ENCODE measurements around the gene PCGF2. TPM values are rescaled to one million over a fixed set of nuclear protein-coding genes. Genes with fewer than 3 reads are reported as not detected.

Gene PCGF2
- total and polyA plus RNA-seq, 9 of the 15 experiments (the other 6 are each of a cell fraction or from before 2014, with no cell fraction given): 1.3 to 33.4 (median 7.0) TPM

DNA sequence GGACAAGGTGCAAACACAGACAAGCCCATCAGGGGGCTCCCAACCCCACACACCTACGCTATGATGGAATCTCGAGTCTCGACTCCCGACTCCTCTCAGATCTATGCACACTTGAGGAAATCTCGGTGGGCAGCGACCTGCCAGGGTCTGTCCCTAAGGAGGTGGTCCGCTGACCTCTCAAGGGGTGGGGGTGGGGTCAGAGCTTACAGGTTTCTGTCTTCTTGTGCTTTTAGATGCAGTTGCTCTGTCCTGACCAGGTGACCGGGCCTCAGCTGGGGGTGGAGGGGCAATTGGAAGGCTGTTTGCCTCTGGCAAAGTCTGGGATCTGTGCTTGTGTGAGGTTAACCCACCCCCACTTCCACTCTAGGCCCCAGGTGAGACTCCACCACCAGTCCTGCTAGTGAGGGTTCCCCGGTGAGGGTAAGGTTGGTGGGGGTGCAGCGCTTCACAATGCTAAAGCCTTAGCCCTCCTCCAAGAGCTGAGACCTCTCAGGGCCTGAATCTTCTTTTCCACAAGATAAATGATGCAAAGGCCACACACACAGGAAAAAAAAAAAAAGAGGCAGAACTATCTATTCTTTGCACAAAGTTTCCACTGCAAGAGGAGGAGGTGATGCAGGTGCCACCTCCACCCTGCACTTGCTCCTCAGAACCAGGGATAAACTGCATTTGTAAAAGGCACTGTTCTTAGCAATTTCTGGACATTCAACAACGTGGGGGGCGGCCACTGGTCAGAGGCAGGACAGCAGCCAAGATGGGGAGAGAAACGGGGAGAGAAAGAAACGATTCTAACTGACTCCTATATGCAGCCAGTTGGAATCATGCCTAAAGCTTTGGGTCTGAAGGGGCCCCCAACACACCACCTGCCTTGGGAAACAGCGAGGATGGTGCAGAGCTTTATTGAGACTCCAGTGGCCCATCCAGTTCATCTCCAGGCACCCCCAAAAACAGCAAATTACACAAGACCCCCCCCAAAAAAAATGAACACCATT, 13.9 kb downstream of the PCGF2 start:
- Histone ChIP-seq H3K9ac (ENCODE audit: insufficient read depth in 1 of 2, low read depth in 2 of 2, low read length in 2 of 2) (peak overlapping the region in 1 of 2 experiments; percentile 14; a peak in 1 of 4 replicates), H3K4me2 (ENCODE audit: insufficient read depth, low read length) (no peak overlapping the region), H3K4me3 (no peak overlapping the region), H3K27me3 (ENCODE audit: control insufficient read depth in 2 of 2, insufficient read depth in 2 of 2, low read length in 2 of 2) (no peaks in the 10 kb centered on the region), H3K27ac (ENCODE audit: extremely low read depth, low read depth, low read length) (no peak overlapping the region), H3K36me3 (ENCODE audit: control insufficient read depth, insufficient read depth, low read length) (peaks cover 69% of the 10 kb centered on the region; the same call in 2 of the 3 replicates), H3K9me3 (replicated peaks; ENCODE audit: control insufficient read depth, insufficient read depth, low read depth, low read length) (no peaks in the 10 kb centered on the region), H3K9me1 (ENCODE audit: control insufficient read depth, insufficient read depth, low read length) (peaks cover 3% of the 10 kb centered on the region), H3K79me2 (ENCODE audit: control insufficient read depth, insufficient read depth, low read length) (peaks cover 24% of the 10 kb centered on the region), H3K4me1 (replicated peaks in 1 of 2; ENCODE audit: control insufficient read depth in 2 of 2, insufficient read depth in 2 of 2, low read length in 2 of 2) (peaks cover 26 to 62% of the 10 kb centered on the region in 2 experiments), H2AFZ (ENCODE audit: low read depth, low read length) (no peak overlapping the region), H4K20me1 (replicated peaks; ENCODE audit: control insufficient read depth, insufficient read depth, low read length) (0 out of 2 replicates have a peak, but pooled peaks cover 3% of the 10 kb centered on the region)
- no peak for FAIRE-seq
- in situ Hi-C loops (cut with MboI): loop anchor here (5.0 kb wide), 1 partner anchor 57 kb away; no protein-coding TSS in a partner anchor
- CTCF ChIA-PET (ENCODE audit: low intra/inter-chr PET ratio): interaction anchor here (0.8 to 3.0 kb wide), 4 partner anchors 58 to 418 kb away, joined by 5 to 25 read pairs (median 6); no protein-coding TSS in a partner anchor
- peak; percentile 48 for ATAC-seq
- BruUV-seq (replicated peaks): TSS peak; percentile 45
- peak; percentile 23; the same call in 1 of the 2 replicates for TF ChIP-seq POLR2A (conservative IDR thresholded peaks at IDR 0.05)
- TF ChIP-seq FOXK1 (CRISPR knock-in tag; IDR thresholded peaks at IDR 0.05; ENCODE audit: borderline replicate concordance): no peak
- TF ChIP-seq, protein P1, sequence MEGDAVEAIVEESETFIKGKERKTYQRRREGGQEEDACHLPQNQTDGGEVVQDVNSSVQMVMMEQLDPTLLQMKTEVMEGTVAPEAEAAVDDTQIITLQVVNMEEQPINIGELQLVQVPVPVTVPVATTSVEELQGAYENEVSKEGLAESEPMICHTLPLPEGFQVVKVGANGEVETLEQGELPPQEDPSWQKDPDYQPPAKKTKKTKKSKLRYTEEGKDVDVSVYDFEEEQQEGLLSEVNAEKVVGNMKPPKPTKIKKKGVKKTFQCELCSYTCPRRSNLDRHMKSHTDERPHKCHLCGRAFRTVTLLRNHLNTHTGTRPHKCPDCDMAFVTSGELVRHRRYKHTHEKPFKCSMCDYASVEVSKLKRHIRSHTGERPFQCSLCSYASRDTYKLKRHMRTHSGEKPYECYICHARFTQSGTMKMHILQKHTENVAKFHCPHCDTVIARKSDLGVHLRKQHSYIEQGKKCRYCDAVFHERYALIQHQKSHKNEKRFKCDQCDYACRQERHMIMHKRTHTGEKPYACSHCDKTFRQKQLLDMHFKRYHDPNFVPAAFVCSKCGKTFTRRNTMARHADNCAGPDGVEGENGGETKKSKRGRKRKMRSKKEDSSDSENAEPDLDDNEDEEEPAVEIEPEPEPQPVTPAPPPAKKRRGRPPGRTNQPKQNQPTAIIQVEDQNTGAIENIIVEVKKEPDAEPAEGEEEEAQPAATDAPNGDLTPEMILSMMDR (IDR thresholded peaks at IDR 0.05 in 2 of 3, conservative IDR thresholded peaks at IDR 0.05 in 1 of 3; ENCODE audit: insufficient read depth in 2 of 3, low read depth in 1 of 3, low read length in 3 of 3): peak; percentile 54 to 58 (median 56)
- TF ChIP-seq SMC3 (conservative IDR thresholded peaks at IDR 0.05; ENCODE audit: insufficient read depth, low read depth, low read length): 0 out of 2 replicates have a peak, but pooled peaks have one; percentile 26
- peak in 1 of 2 experiments; percentile 37; a peak in 2 of 4 replicates for TF ChIP-seq RAD21 (CRISPR knock-in tag; conservative IDR thresholded peaks at IDR 0.05 in 1 of 2, IDR thresholded peaks at IDR 0.05 in 1 of 2)
- 0 out of 4 replicates have a peak, but pooled peaks of 1 of the 2 experiments have one; percentile 12 for TF ChIP-seq RCOR1 (IDR thresholded peaks at IDR 0.05; ENCODE audit: borderline replicate concordance in 1 of 2, low read depth in 2 of 2, low read length in 2 of 2)
- TF ChIP-seq, protein P2, sequence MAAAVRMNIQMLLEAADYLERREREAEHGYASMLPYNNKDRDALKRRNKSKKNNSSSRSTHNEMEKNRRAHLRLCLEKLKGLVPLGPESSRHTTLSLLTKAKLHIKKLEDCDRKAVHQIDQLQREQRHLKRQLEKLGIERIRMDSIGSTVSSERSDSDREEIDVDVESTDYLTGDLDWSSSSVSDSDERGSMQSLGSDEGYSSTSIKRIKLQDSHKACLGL (CRISPR knock-in tag; IDR thresholded peaks at IDR 0.05; ENCODE audit: borderline replicate concordance, poor library complexity, severe bottlenecking): no peak
- TF ChIP-seq ZNF263 (CRISPR knock-in tag; IDR thresholded peaks at IDR 0.05; ENCODE audit: borderline replicate concordance): no peak
- 0 out of 2 replicates have a peak, but pooled peaks have one; percentile 25 for TF ChIP-seq EGR1 (conservative IDR thresholded peaks at IDR 0.05)
- TF ChIP-seq, protein P3, sequence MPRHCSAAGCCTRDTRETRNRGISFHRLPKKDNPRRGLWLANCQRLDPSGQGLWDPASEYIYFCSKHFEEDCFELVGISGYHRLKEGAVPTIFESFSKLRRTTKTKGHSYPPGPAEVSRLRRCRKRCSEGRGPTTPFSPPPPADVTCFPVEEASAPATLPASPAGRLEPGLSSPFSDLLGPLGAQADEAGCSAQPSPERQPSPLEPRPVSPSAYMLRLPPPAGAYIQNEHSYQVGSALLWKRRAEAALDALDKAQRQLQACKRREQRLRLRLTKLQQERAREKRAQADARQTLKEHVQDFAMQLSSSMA (CRISPR knock-in tag; IDR thresholded peaks at IDR 0.05): no peak
- TF ChIP-seq, protein P4, sequence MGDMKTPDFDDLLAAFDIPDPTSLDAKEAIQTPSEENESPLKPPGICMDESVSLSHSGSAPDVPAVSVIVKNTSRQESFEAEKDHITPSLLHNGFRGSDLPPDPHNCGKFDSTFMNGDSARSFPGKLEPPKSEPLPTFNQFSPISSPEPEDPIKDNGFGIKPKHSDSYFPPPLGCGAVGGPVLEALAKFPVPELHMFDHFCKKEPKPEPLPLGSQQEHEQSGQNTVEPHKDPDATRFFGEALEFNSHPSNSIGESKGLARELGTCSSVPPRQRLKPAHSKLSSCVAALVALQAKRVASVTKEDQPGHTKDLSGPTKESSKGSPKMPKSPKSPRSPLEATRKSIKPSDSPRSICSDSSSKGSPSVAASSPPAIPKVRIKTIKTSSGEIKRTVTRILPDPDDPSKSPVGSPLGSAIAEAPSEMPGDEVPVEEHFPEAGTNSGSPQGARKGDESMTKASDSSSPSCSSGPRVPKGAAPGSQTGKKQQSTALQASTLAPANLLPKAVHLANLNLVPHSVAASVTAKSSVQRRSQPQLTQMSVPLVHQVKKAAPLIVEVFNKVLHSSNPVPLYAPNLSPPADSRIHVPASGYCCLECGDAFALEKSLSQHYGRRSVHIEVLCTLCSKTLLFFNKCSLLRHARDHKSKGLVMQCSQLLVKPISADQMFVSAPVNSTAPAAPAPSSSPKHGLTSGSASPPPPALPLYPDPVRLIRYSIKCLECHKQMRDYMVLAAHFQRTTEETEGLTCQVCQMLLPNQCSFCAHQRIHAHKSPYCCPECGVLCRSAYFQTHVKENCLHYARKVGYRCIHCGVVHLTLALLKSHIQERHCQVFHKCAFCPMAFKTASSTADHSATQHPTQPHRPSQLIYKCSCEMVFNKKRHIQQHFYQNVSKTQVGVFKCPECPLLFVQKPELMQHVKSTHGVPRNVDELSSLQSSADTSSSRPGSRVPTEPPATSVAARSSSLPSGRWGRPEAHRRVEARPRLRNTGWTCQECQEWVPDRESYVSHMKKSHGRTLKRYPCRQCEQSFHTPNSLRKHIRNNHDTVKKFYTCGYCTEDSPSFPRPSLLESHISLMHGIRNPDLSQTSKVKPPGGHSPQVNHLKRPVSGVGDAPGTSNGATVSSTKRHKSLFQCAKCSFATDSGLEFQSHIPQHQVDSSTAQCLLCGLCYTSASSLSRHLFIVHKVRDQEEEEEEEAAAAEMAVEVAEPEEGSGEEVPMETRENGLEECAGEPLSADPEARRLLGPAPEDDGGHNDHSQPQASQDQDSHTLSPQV (IDR thresholded peaks at IDR 0.05): no peak
- DNase-seq (ENCODE audit: extremely low read depth in 1 of 4, low spot score in 3 of 4): peak in 1 of 4 experiments; percentile 59
- POLR2A ChIA-PET: interaction anchor here (0.5 to 1.0 kb wide), 3 partner anchors 38 to 167 kb away, joined by 3 read pairs; no protein-coding TSS in a partner anchor
- intact Hi-C loops (cut with micrococcal nuclease): no loop called here
- 68% methylated on average over 11 of the region's 15 CpGs for WGBS (ENCODE audit: insufficient coverage, low coverage, missing lambda C conversion rate)

All from K562 (cell line).